HG03095 (cell line): ENCODE results near the gene ITPR1.

Experiments used
- ATAC-seq: cut with Tn5 transposase; IDR thresholded peaks from one replicate; pipeline ENCODE4 v1.9.1; 2021; ENCODE audit warnings: moderate library complexity; ENCODE audit not compliant: unreplicated experiment

The ITPR1 gene

GRCh38 chr3:4711680-4711992, 218.5 kb downstream of the ITPR1 start:
- peak; percentile 9 for ATAC-seq

GRCh38 chr3:4712109-4712508, 219.0 kb downstream of the ITPR1 start:
- no peak for ATAC-seq

GRCh38 chr3:4714045-4714444, 220.9 kb downstream of the ITPR1 start:
- no peak for ATAC-seq

- ATAC-seq, result no peak
These were observed 223.1 kb downstream of the ITPR1 start for GRCh38 chr3:4716266-4716665.

GRCh38 chr3:4716706-4717362, 223.7 kb downstream of the ITPR1 start:
- no peak for ATAC-seq

- ATAC-seq, result no peak
These were observed 224.2 kb downstream of the ITPR1 start for GRCh38 chr3:4717363-4717740.

GRCh38 chr3:4718179-4718736, 225.1 kb downstream of the ITPR1 start:
- ATAC-seq, result no peak

- ATAC-seq, result no peak
These were observed 225.9 kb downstream of the ITPR1 start for GRCh38 chr3:4719046-4719501.

GRCh38 chr3:4720316-4721075, 227.3 kb downstream of the ITPR1 start:
- no peak for ATAC-seq

GRCh38 chr3:4721511-4721911, 228.4 kb downstream of the ITPR1 start:
- ATAC-seq, result no peak

- peak; percentile 73 for ATAC-seq
These were observed 229.0 kb downstream of the ITPR1 start for GRCh38 chr3:4722103-4722502.

GRCh38 chr3:4724051-4724629, 231.0 kb downstream of the ITPR1 start:
- ATAC-seq, result no peak

- ATAC-seq, result no peak
These were observed 233.4 kb downstream of the ITPR1 start for GRCh38 chr3:4726549-4726948.

GRCh38 chr3:4729061-4729973, 236.2 kb downstream of the ITPR1 start:
- ATAC-seq, result no peak

GRCh38 chr3:4730719-4731118, 237.6 kb downstream of the ITPR1 start:
- ATAC-seq, result no peak

- no peak for ATAC-seq
These were observed 238.5 kb downstream of the ITPR1 start for GRCh38 chr3:4731543-4732111.

GRCh38 chr3:4732925-4733324, 239.8 kb downstream of the ITPR1 start:
- no peak for ATAC-seq

GRCh38 chr3:4734454-4734853, 241.3 kb downstream of the ITPR1 start:
- no peak for ATAC-seq

- ATAC-seq, result no peak
These were observed 242.1 kb downstream of the ITPR1 start for GRCh38 chr3:4735243-4735642.

GRCh38 chr3:4736284-4736861, 243.2 kb downstream of the ITPR1 start:
- ATAC-seq, result no peak
